Activated CD4-positive, CD25-positive, alpha-beta regulatory T cell (primary cell): ENCODE measurements around the gene MAP3K21.
A peak's percentile ranks its signal among the peaks of the same experiment; 100 is the strongest.

Experiments used
- DNase-seq, 4 experiments: peaks; one replicate each; lab custom pipeline; 2025; lab: John Stamatoyannopoulos, UW

MAP3K21 gene

GRCh38 chr1:233327651-233328141 is at the start of gene MAP3K21:
MAP3K21 (plus strand) TSS chr1:233327724; CDS start chr1:233328029, 305 bp downstream.
- DNase-seq = no peak

GRCh38 chr1:233278631-233279030 is 48.9 kb upstream of the MAP3K21 start:
- no peak for DNase-seq

GRCh38 chr1:233279971-233280370 is 47.6 kb upstream of the MAP3K21 start:
- DNase-seq = no peak

GRCh38 chr1:233281711-233282581 is 45.6 kb upstream of the MAP3K21 start:
- DNase-seq = no peak

GRCh38 chr1:233282582-233282886 is 45.0 kb upstream of the MAP3K21 start:
- DNase-seq = no peak

GRCh38 chr1:233289676-233290075 is 37.8 kb upstream of the MAP3K21 start:
- no peak for DNase-seq

GRCh38 chr1:233290396-233291034 is 37.0 kb upstream of the MAP3K21 start:
- DNase-seq = no peak

GRCh38 chr1:233293556-233294446 is 33.7 kb upstream of the MAP3K21 start:
- DNase-seq = no peak

- peak in 1 of 4 experiments; percentile 15 for DNase-seq
Observed at GRCh38 chr1:233294913-233295236, 32.6 kb upstream of the MAP3K21 start.

- DNase-seq = peak; percentile 18 to 37 (median 26)
Observed at GRCh38 chr1:233295237-233295974, 32.1 kb upstream of the MAP3K21 start, which contains the start of gene PCNX2. PCNX2 (minus strand) TSS chr1:233295725; CDS start chr1:233295478, 247 bp downstream.

GRCh38 chr1:233295975-233296322 is 31.6 kb upstream of the MAP3K21 start:
- DNase-seq = no peak

GRCh38 chr1:233299450-233299849 is 28.1 kb upstream of the MAP3K21 start:
- no peak for DNase-seq

- no peak for DNase-seq
Observed at GRCh38 chr1:233300326-233300725, 27.2 kb upstream of the MAP3K21 start.

- DNase-seq = no peak
Observed at GRCh38 chr1:233304489-233305102, 22.9 kb upstream of the MAP3K21 start.

- DNase-seq = no peak
Observed at GRCh38 chr1:233313434-233314155, 13.9 kb upstream of the MAP3K21 start.

- no peak for DNase-seq
Observed at GRCh38 chr1:233315718-233316301, 11.7 kb upstream of the MAP3K21 start.

GRCh38 chr1:233316473-233316872 is 11.1 kb upstream of the MAP3K21 start:
- DNase-seq = no peak

GRCh38 chr1:233319272-233319671 is 8.3 kb upstream of the MAP3K21 start:
- DNase-seq = no peak

- no peak for DNase-seq
Observed at GRCh38 chr1:233320023-233320422, 7.5 kb upstream of the MAP3K21 start.

GRCh38 chr1:233323718-233324117 is 3.8 kb upstream of the MAP3K21 start:
- no peak for DNase-seq
